Right ventricle myocardium inferior (tissue), 1 donor: ENCODE measurements around the gene ADAMTS4. TPM values are rescaled to one million over a fixed set of nuclear protein-coding genes. Genes with fewer than 3 reads are reported as not detected.

Experiments used
- ATAC-seq: fragments of 200-7000 bp; cut with Tn5 transposase; one replicate; pipeline ENCODE4 v1.9.1; 2020; ENCODE audit warnings: mild to moderate bottlenecking, moderate library complexity
- DNase-seq: peaks from one replicate; pipeline ENCODE4 v3.0.0; 2021; ENCODE audit errors: missing footprints
- intact Hi-C: fragments of 100-400 bp; cut with DNase I; formaldehyde crosslinking; loops from one replicate; pipeline ENCODE4 v1.11.0; 2022
- total RNA-seq: library from RNA; stranded (reverse); fragmentation: NEBNext Ultra II Directional; extraction: Animal tissue kit (Norgen Biotek cat#: 25700); gene quantifications from one replicate; pipeline ENCODE4 v1.2.1, GENCODE V29; 2021
- donor health status: DM: no; HTN: yes; CAD: no; lungs with severe emphysema.

Gene ADAMTS4
- total RNA-seq, 1 donor from 2014 or later = 13.0 TPM

DNA sequence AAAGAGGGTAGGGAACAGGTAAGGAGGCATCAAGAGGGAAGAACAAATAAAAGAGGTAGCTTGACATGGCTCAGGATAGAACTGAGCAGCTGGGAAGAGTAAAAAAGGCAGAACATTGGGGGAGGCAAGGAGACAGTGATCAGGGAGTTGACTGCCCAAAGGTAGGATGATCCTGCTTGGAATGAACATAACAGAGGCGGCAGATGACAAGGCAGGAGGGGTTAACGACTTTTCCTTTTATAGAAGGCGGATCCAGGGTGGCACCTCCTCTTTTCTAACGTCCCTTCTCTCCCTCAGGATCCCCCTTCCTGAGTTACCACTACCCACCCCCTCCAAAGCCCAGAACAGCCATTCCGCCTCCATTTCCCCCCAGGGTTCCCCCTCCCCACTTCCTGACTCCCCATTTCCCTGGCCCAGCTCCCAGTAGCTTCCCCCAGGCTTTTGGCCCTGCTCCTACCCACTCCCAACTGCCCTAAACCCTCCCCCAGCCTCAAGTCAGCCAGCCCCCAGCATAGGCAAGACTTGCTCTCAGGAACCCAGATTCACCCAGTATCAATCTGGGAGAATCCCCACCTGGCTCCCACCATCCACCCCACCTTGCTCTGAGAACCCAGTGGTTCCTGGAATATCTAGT, 769 bp upstream of the ADAMTS4 start:
- no peak for ATAC-seq
- DNase-seq = no peak
- intact Hi-C loops = no loop called here

DNA sequence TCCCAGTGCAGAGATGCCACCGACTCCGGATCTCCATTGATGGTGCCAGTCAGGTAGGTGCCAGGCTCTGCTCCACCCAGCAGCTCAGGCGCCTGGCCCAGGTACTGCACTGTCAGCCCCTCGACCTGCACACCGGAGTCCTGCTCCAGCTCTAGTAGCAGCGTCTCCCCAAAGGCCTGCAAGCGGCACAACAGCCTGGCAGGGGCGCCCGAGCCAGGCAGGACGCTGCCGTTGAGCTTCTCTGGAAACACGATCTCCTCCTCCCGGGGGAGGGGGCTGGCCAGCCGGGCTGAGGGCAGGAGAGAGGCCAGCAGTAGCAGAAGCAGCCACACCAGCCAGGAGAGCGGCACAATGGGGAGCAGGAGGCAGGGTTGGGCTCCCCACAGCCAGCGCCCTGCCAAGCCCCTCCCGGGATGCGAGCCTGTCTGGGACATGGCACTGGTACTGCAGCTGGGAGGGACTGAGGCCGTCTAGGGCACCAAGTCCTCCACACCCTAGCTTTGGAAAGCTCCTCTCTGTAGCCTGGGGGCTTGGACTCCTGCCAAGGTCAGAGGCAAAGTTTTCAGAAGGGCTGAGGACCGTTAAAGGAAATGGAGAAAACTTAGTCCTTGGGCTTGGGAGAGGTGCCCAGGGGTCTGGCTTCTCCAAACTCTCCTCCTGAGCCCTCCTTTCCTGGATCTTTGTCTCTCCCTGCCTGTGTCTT, 509 bp downstream of the ADAMTS4 start:
- intact Hi-C loops = no loop called here
- DNase-seq (peak; percentile 67), ATAC-seq (no peak)

DNA sequence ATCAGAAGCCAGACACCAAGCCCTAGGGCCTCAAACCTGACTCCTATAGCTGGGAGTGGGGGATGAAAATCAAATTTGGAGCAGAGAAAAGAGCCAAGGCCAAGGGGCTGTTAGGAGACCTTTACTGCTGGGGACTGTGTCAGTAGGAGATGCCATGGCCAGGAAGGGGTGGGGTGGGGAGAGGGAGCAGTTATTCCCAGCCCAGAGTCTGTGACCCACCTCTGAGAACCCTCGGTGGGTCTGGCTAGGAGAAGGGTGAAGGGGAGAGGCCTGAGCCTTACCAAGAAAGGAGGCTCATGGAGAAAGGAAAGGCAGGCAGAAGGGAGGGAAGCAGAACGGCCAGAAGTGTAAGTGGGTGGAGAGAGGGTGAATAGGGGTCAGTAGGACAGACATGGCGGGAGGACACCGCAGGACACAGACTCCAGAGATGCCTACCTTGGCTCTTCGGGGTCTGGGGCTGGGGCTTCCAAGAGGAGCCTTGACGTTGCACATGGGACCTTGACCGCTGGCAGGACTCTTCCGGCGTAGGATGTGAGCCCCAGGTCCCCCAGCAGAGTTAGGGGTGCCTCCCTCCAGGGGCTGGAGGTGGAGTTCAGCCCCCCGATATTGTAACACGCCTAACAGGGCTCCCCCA, 1.2 kb downstream of the ADAMTS4 start:
- DNase-seq = peak; percentile 53
- ATAC-seq = no peak
- intact Hi-C loops = no loop called here

DNA sequence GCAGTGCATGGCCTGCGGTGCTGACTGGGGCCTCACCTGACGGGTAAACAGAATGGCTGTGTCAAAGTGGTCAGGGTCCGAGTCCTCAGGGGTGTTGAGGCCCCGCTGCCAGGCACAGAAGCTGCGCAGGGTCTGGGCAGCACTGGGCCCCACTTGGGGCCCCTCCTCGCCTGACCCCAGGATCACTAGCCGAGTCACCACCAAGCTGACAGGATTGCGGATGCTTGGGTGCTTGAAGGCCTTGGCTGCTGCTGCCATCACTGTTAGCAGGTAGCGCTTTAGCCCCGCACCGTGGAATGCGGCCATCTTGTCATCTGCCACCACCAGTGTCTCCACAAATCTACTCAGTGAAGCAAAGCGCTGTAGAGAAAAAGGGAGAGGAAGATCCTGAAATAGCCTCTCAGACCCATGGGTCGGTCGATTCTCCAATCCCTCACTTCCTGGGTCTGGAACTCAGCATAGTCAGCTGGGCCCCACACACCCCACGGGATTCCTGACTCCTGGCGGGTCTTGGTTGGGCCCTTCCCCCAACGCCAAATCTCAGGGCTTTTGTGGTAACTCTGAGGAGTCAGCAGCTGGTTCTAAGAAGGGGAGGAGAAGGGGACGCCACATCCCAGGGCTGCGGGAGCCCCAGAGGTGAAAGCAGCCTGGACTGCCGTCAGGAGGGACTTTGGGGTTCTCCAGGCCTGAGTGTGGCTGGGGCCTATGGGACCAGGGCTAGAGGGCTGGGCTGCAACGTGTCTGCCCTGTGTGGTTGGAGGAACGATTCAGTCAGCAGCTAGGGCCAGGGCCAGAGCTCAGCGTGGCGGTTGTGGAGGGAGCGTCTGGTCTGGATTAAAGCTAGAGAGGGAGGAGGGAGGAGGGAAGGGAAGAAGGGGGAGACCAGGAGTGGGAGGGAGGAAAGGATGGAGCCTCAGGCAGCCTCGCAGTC, 2.1 kb downstream of the ADAMTS4 start:
- peak; percentile 77 for DNase-seq
- ATAC-seq = peak; percentile 21
- intact Hi-C loops = no loop called here

DNA sequence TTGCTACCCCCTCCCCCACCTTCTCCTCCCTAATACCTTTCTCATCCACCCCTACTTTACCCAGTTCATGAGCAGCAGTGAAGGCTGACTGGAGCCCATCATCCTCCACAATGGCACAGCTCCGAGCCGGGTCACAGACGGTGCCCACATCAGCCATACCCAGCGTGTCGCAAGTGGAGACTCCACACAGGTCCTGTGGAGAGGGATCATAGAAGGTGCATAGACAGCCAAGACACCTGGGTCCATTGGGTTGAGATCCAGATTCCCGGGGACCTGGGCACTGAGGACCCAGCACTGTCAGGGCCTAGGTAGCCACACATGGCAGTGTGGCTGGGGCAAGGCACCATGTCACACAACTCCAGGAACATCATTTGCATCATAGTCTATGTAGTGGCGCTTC, 2.7 kb downstream of the ADAMTS4 start:
- intact Hi-C loops = no loop called here
- ATAC-seq (no peak), DNase-seq (no peak)

DNA sequence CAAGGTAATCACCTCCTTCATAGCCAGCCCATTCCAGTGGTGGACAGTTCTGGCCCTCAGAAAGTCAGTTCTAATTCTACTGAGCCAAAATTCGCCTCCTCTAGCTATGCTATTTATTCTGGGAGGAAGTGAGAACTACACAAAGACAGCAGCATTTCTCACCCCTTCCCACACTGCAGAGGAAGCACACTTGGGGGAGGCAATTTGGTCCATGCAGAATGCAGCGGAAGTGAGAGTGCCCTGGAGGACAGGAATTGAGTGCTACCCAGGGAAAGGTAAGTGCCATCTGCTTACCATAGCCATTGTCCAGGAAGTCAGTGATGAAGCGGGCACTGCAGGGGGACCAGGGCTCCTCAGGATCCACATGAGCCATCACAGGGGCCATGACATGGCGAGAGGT, 3.7 kb downstream of the ADAMTS4 start:
- no peak for DNase-seq
- no peak for ATAC-seq
- intact Hi-C loops = no loop called here

DNA sequence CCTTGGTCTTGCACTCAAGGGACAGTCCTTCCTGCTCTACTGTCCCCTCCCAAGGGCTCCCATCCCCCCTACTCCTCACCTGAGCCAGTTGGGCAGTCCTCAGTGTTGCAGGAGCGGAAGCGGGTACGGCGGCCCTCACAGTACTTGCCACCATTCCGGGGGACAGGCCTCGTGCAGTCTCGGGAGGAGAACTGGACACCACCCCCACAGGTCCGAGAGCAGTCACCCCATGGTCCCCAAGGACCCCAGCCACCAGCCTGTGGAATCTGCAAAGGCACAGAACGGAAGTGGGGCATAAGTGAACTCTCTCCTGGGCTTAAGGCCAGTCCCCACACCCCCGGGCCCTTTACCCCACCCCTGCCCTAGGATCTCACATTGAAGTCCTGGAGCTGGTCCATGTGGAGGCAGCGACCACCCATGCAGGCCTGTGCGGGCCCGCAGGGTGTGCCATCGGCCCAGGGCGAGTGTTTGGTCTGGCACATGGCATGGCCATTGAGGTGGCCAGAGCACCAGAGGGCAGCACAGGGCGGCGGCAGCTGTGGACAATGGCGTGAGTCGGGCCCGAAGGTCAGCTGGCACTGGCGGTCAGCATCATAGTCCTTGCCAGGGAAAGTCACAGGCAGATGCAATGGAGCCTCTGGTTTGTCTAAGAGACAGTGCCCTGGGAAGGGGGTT, 5.2 kb downstream of the ADAMTS4 start:
- ATAC-seq (no peak), DNase-seq (peak; percentile 71)
- intact Hi-C loops = no loop called here

DNA sequence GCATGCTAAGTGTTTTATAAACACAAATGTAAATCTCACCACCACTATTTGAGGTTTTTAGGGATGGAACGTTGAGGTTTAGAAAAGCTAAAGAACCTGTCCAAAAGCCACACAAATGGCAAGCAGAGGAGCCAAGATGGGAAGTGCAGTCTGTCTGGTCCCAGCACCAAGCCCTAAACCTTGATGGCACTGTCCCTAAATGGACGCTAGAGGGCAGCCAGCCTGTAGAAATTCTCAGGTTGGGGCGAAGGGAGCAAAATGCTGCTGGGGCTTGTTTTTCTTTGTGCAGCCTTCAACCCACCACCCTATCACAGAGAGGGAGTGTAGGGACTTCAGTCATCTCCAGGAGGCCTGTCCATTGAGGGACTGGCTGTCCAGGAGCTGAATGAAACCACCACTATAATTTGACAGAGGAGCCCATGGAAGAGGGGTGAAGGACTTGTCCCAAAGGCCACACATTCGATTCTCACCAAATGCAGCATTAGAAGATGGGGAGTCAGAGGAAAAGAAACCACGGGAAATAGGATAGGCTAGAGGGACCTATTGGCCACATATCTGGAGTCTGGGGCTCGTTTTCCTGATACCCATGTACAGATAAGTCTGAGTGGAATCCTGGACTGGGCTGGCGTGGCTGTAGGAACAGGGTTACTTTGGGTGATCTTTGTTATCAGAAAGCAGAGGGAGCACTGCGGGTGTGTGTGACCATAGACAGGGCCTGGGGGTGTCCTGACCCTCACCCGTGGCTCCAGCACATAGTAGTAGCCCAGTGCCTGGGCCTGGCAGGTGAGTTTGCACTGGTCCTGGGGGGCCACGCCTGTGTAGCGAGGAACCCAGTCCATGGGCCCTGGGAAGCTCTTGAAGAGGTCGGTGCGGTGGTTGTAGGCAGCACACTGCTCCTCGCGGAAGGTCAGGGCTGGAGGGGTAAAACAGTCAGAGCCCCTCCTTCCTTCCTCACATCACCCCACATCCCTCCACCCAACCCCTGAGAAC, 6.1 kb downstream of the ADAMTS4 start:
- intact Hi-C loops = no loop called here
- DNase-seq = no peak
- ATAC-seq = peak; percentile 40

DNA sequence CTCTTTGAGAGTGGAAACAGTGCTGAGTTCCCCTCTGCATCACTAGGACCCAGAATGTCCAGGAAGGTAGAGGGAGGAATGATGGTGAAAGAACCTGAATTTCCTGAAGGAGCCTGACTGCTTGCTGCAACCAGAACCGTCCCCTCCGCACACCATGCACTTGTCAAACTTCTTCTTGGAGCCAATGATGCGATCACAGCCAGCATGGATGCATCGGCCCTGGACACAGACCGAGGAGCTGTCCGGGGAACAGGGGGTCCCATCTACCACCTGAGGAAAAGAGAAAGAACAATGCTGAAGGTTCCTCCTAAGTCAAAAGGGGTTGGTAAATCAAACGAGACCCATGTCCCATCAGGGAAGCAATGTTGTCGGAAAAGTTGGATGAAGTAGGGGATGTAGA, 6.9 kb downstream of the ADAMTS4 start:
- DNase-seq (no peak), ATAC-seq (no peak)
- intact Hi-C loops = no loop called here

DNA sequence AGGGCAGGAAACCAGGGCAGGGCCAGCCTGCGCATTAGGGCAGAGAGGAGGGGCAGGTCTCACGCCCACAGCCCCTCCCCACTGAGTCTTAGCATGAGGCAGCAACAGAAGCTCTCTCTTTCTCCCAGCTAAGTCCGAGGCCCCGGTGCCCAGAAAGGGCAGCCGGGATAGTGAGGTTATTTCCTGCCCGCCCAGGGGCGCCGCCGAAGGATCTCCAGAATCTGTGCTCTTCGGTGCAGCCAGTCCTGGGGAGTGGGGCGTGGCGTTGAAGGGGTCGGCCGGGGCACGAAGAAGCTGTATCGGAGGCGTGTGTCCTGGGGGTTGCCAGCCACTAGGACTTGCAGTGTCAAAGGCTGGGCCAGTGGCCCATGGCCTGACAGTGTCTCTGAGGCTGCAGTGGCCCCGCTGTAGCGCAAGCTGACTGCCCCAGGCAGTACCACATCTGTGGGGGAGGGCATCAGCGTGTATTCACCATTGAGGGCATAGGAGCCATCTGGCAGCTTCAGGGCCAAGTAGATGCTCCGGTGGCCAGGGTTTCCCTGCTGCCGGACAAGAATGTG, 7.8 kb downstream of the ADAMTS4 start:
- DNase-seq = no peak
- intact Hi-C loops = no loop called here
- no peak for ATAC-seq

DNA sequence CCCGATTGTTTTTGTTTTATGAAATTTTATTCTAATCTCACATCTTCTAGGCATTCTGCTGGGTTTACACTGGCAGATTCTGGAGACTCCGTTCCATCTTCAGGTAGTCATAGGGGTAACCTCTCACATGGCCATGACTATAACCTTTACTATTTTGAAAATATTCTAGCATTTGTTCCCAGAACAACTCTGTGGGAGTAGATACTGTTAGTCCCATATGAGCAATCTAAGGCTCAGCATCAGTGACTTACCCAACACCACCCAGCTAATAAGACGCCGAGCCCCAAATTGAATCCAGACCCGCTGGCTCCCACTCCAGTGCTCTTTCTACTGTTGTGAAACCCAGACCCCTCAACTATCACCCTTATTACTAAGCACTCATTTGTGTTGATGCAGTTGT, 9.8 kb downstream of the ADAMTS4 start:
- ATAC-seq (no peak), DNase-seq (no peak)
- intact Hi-C loops = no loop called here

DNA sequence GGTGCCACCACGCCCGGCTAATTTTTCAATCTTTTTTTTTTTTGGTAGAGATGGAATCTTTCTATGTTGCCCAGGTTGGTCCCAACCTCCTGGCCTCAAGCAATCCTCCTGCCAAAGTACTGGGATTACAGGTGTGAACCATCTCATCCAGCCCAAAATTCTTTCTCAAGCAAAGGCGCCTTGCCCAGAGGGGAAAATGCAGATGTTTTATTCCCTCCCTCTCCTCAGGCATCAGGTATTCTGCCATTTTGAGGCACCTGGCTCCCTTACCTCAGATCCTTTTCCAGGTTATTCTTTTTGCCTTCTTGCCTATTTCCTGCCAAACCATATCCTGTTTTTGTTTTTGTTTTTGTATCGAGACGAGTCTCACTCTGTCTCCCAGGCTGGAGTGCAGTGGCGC, 10.5 kb downstream of the ADAMTS4 start:
- intact Hi-C loops = no loop called here
- DNase-seq = no peak
- ATAC-seq = no peak

DNA sequence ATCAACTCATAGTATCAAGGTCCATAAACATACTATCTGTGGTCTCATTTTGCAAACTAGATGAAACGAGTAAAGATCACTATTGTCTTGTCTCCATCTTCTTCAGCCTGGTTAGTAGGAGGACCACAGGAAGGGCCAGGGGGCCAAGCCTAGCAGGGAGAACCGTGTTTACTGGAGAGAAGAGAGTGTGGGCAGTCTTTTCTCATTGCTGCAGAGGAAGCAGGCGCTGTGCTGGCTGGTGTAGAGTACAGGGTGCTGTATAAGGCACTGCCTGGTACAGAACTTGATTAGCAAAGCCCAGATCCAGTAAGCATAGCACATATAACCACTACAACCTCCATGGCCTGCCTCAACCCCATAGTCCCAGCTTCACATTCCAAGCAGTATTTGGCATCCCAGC, 11.5 kb downstream of the ADAMTS4 start:
- intact Hi-C loops = no loop called here
- no peak for DNase-seq
- no peak for ATAC-seq

DNA sequence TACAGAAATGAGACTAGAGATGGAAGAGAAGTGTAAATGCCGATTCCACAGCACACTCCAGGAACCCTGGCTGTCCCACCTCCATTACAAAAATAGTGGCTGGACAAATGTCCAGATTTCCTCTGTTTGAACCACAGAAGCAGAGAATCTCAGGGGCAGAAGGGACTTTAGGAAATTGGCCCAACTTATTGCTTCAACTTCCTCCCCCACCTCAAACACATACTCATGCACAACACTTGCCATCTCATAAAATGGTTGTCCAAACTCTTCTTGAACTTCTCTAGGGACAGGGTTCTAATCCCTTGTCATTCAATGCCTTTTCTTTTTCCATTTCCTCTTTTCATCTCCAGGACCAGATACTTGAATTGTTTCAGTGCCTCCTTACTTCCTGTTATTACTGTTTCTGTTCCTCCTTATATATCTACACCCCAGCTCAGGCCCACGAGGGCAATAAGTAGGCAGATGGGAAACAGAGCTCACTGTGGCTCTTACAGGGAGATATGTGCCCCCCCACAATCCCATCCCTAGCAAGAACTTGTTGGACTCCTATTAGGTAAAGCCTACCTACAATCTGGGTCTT, 13.0 kb downstream of the ADAMTS4 start:
- ATAC-seq (peak; percentile 33), DNase-seq (no peak)
- intact Hi-C loops = no loop called here

DNA sequence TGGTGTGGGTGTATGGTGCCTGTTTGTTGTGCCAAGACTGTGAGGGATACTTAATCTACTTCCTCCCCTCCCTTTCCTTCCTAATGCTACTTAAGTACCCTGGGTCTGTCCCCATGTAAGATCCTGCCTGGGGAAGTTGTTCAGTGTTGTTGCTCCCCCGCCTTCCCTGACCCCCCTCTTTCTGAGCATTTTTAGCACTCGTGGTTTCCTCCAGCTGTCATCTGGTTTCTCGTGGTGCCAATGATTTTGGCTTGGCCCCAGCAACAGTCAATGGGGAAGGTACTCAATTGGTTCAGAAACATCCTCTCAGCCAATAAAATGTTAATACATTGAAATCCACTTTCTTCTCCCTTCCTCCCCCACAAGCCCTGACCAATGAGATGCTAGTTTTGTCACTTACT, 13.6 kb downstream of the ADAMTS4 start:
- peak; percentile 85 for DNase-seq
- ATAC-seq = peak; percentile 72
- intact Hi-C loops = no loop called here

DNA sequence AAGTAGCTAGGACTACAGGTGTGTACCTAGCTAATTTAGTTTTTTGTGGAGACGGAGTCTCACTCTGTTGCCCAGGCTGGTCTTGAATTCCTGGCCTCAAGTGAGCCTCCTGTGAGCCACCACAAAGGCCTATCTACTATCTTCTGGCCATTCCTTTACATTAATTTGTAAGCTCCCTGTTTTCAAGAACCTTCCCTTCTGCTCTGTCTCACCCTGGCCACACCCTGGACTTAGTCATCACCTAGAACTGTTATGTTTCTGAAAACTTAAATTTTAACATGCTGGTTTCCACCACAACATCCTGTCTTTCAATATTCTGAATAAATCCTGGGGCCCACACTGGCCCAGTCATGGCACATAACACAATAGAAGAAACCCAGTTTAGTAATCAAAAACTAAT, 16.6 kb downstream of the ADAMTS4 start:
- intact Hi-C loops = no loop called here
- DNase-seq (no peak), ATAC-seq (no peak)

DNA sequence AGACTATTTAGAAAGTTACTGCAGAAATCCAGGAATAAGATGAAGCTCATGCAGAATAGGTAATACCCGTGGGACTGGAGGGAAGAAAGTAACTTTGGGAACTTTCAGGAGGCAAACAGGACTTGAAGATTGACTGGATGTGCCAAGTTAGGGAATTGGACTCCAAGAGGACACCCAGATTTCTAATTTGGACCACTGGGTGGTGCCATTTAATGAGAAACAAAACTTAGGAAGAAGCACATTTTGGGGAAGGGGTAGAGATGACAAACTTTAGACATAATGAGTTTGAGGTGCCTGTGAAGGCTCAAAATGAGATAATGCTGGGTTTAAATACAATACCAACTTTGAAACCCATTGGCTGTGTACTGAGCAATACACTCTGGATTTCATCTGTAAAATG, 18.2 kb downstream of the ADAMTS4 start:
- intact Hi-C loops = no loop called here
- ATAC-seq = no peak
- DNase-seq = no peak
